Measurements from ENCODE around the gene NUMB.

DNA sequence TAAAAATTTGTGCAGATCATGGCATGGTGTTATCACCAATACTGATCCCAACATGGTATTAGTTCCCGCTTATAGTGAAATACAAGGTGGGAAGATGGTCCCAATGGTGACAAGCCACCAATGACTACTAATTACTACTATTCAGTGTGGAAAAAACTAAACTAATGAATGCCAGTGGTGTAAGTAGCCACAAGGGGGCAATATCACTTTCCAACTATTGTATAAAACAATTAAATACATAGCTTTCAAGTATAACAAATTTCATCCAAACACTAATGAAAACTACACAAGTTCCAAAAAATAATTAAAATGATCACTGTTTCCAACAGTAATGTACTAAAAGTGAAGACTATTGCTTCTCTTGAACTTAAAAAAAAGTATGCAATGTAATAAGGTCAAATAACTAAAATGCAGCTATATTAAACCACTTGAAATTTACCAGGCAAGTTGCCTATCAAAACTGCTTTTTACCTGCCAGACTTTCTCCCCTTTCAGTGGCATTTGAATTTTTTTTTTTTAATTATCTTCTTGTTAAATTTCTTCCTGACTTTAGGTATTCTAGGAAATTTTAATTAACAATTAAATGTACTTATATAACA is 163.0 kb downstream of the NUMB start:
- TF ChIP-seq, protein P1, sequence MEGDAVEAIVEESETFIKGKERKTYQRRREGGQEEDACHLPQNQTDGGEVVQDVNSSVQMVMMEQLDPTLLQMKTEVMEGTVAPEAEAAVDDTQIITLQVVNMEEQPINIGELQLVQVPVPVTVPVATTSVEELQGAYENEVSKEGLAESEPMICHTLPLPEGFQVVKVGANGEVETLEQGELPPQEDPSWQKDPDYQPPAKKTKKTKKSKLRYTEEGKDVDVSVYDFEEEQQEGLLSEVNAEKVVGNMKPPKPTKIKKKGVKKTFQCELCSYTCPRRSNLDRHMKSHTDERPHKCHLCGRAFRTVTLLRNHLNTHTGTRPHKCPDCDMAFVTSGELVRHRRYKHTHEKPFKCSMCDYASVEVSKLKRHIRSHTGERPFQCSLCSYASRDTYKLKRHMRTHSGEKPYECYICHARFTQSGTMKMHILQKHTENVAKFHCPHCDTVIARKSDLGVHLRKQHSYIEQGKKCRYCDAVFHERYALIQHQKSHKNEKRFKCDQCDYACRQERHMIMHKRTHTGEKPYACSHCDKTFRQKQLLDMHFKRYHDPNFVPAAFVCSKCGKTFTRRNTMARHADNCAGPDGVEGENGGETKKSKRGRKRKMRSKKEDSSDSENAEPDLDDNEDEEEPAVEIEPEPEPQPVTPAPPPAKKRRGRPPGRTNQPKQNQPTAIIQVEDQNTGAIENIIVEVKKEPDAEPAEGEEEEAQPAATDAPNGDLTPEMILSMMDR (conservative IDR thresholded peaks at IDR 0.05; ENCODE audit: low read depth, low read length) = peak; percentile 69
- TF ChIP-seq CHD1 (IDR thresholded peaks at IDR 0.05; ENCODE audit: low read depth, low read length) (no peak), POLR2A (IDR thresholded peaks at IDR 0.05; ENCODE audit: low read depth, low read length) (no peak), RCOR1 (IDR thresholded peaks at IDR 0.05; ENCODE audit: insufficient replicate concordance, low read length) (no peak), RFX5 (IDR thresholded peaks at IDR 0.05; ENCODE audit: low read depth, low read length) (no peak), MAFK (IDR thresholded peaks at IDR 0.05; ENCODE audit: low read depth, low read length) (no peak), SMC3 (IDR thresholded peaks at IDR 0.05; ENCODE audit: low read depth, low read length) (peak; percentile 73), MXI1 (IDR thresholded peaks at IDR 0.05; ENCODE audit: borderline replicate concordance, low read depth, low read length) (no peak), FOS (IDR thresholded peaks at IDR 0.05; ENCODE audit: low read depth, low read length) (no peak), RAD21 (IDR thresholded peaks at IDR 0.05; ENCODE audit: low read length) (peak; percentile 55), BHLHE40 (IDR thresholded peaks at IDR 0.05; ENCODE audit: low read depth, low read length) (no peak), NFE2L2 (IDR thresholded peaks at IDR 0.05; ENCODE audit: low read depth, low read length) (no peak)
- TF ChIP-seq, protein P2, sequence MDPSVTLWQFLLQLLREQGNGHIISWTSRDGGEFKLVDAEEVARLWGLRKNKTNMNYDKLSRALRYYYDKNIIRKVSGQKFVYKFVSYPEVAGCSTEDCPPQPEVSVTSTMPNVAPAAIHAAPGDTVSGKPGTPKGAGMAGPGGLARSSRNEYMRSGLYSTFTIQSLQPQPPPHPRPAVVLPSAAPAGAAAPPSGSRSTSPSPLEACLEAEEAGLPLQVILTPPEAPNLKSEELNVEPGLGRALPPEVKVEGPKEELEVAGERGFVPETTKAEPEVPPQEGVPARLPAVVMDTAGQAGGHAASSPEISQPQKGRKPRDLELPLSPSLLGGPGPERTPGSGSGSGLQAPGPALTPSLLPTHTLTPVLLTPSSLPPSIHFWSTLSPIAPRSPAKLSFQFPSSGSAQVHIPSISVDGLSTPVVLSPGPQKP (IDR thresholded peaks at IDR 0.05; ENCODE audit: borderline replicate concordance, low read depth, low read length) = no peak

Measured in IMR-90 (cell line).